EH (cell line): ENCODE measurements around the gene GNG12.

ENCODE experiments used
- DNase-seq: peaks from one replicate; pipeline ENCODE4 v3.0.0-alpha.2; 2015; ENCODE audit warnings: low read depth

Gene GNG12

GRCh38 chr1:67814121-67814772 lies 19.0 kb downstream of the GNG12 start:
- peak; percentile 78 for DNase-seq

- DNase-seq, result no peak
Observed at GRCh38 chr1:67812226-67812625, 21.0 kb downstream of the GNG12 start.

GRCh38 chr1:67811781-67812180 lies 21.5 kb downstream of the GNG12 start:
- peak; percentile 17 for DNase-seq

- DNase-seq, result no peak
Observed at GRCh38 chr1:67809887-67810286, 23.4 kb downstream of the GNG12 start.

GRCh38 chr1:67807282-67807681 lies 26.0 kb downstream of the GNG12 start:
- DNase-seq, result no peak

- no peak for DNase-seq
Observed at GRCh38 chr1:67804710-67805109, 28.6 kb downstream of the GNG12 start.

- DNase-seq, result peak; percentile 34
Observed at GRCh38 chr1:67803380-67804279, 29.6 kb downstream of the GNG12 start.

GRCh38 chr1:67802565-67802964 lies 30.7 kb downstream of the GNG12 start:
- DNase-seq, result no peak

- DNase-seq, result peak; percentile 54
Observed at GRCh38 chr1:67801903-67802302, 31.4 kb downstream of the GNG12 start.

GRCh38 chr1:67795179-67795912 lies 37.9 kb downstream of the GNG12 start:
- peak; percentile 36 for DNase-seq

- DNase-seq, result peak; percentile 95
Observed at GRCh38 chr1:67793562-67793961, 39.7 kb downstream of the GNG12 start.

- peak; percentile 38 for DNase-seq
Observed at GRCh38 chr1:67792741-67793458, 40.4 kb downstream of the GNG12 start.

GRCh38 chr1:67792103-67792502 lies 41.2 kb downstream of the GNG12 start:
- DNase-seq, result peak; percentile 96

GRCh38 chr1:67791686-67792085 lies 41.6 kb downstream of the GNG12 start:
- DNase-seq, result peak; percentile 98

GRCh38 chr1:67791261-67791660 lies 42.0 kb downstream of the GNG12 start:
- DNase-seq, result no peak

GRCh38 chr1:67790201-67790692 lies 43.0 kb downstream of the GNG12 start:
- DNase-seq, result no peak

- DNase-seq, result no peak
Observed at GRCh38 chr1:67789551-67789950, 43.7 kb downstream of the GNG12 start.

- no peak for DNase-seq
Observed at GRCh38 chr1:67788904-67789303, 44.4 kb downstream of the GNG12 start.

GRCh38 chr1:67788238-67788790 lies 45.0 kb downstream of the GNG12 start:
- no peak for DNase-seq

GRCh38 chr1:67787746-67788145 lies 45.5 kb downstream of the GNG12 start:
- DNase-seq, result peak; percentile 41
